HUES48 (cell line): Measurements from ENCODE around the gene ATXN1L.
"Not testable (repeated sequence)": the region's sequence is repeated elsewhere in the genome, so short reads cannot be mapped to it uniquely, and the experiment has no call there.

ENCODE experiments used
- H3K27ac ChIP-seq: one replicate; pipeline ENCODE4 v1.7.0; 2013; ENCODE audit warnings: low read depth, low read length, inconsistent platforms
- H3K27me3 ChIP-seq: 2 replicates; pipeline ENCODE4 v1.6.1; 2013; ENCODE audit warnings: mild to moderate bottlenecking, low read length; ENCODE audit not compliant: control insufficient read depth, insufficient read depth
- H3K36me3 ChIP-seq: 2 replicates; pipeline ENCODE4 v1.6.1; 2013; ENCODE audit warnings: low read length; ENCODE audit not compliant: control insufficient read depth, insufficient read depth
- H3K4me1 ChIP-seq: 2 replicates; pipeline ENCODE4 v1.6.1; 2013; ENCODE audit warnings: mild to moderate bottlenecking, low read length; ENCODE audit not compliant: control insufficient read depth, insufficient read depth
- H3K4me3 ChIP-seq: 2 replicates; pipeline ENCODE4 v1.5.1; 2013; ENCODE audit warnings: mild to moderate bottlenecking, low read depth, low read length
- H3K9ac ChIP-seq: 2 replicates; pipeline ENCODE4 v1.6.1; 2013; ENCODE audit warnings: mild to moderate bottlenecking, low read depth, low read length, moderate library complexity
- H3K9me3 ChIP-seq: 2 replicates; pipeline ENCODE4 v1.6.1; 2013; ENCODE audit warnings: low read length; ENCODE audit not compliant: control insufficient read depth, insufficient read depth

The ATXN1L gene

GRCh38 chr16:71830359-71830758 lies 15.4 kb upstream of the ATXN1L start:
- H3K4me3 ChIP-seq, result no peak overlapping the region
- no peaks in the 10 kb centered on the region; the same call in 1 of the 2 replicates for H3K27me3 ChIP-seq
- no peaks in the 10 kb centered on the region for H3K4me1 ChIP-seq

GRCh38 chr16:71831698-71832097 lies 14.1 kb upstream of the ATXN1L start:
- H3K36me3 ChIP-seq, H3K9ac ChIP-seq, H3K4me3 ChIP-seq, H3K9me3 ChIP-seq, H3K27me3 ChIP-seq, H3K4me1 ChIP-seq, H3K27ac ChIP-seq: not testable (repeated sequence)

More at GRCh38 chr16:71830359-71830758, 15.4 kb upstream of the ATXN1L start:
- Histone ChIP-seq H3K36me3 (no peaks in the 10 kb centered on the region), H3K27ac (no peak overlapping the region), H3K9me3 (no peaks in the 10 kb centered on the region), H3K9ac (no peak overlapping the region)

- H3K9ac ChIP-seq, H3K4me1 ChIP-seq: not testable (repeated sequence)
Observed at GRCh38 chr16:71832112-71832511, 13.7 kb upstream of the ATXN1L start.

GRCh38 chr16:71834291-71834690 lies 11.5 kb upstream of the ATXN1L start:
- Histone ChIP-seq H3K4me3 (no peak overlapping the region), H3K27me3 (no peaks in the 10 kb centered on the region), H3K9me3 (no peaks in the 10 kb centered on the region), H3K27ac (no peak overlapping the region), H3K4me1 (no peaks in the 10 kb centered on the region), H3K36me3 (no peaks in the 10 kb centered on the region), H3K9ac (no peak overlapping the region)

More at GRCh38 chr16:71832112-71832511, 13.7 kb upstream of the ATXN1L start:
- H3K9me3 ChIP-seq, H3K27me3 ChIP-seq, H3K27ac ChIP-seq, H3K36me3 ChIP-seq, H3K4me3 ChIP-seq: not testable (repeated sequence)

GRCh38 chr16:71837150-71837549 lies 8.6 kb upstream of the ATXN1L start:
- H3K27ac ChIP-seq, result no peak overlapping the region
- no peaks in the 10 kb centered on the region for H3K27me3 ChIP-seq
- H3K4me3 ChIP-seq, result no peak overlapping the region
- H3K36me3 ChIP-seq, result no peaks in the 10 kb centered on the region
- H3K9me3 ChIP-seq, result no peaks in the 10 kb centered on the region
- H3K9ac ChIP-seq, result no peak overlapping the region
- no peaks in the 10 kb centered on the region for H3K4me1 ChIP-seq

- Histone ChIP-seq H3K4me1 (no peaks in the 10 kb centered on the region), H3K4me3 (no peak overlapping the region), H3K9ac (no peak overlapping the region), H3K27ac (no peak overlapping the region), H3K27me3 (no peaks in the 10 kb centered on the region), H3K36me3 (no peaks in the 10 kb centered on the region), H3K9me3 (no peaks in the 10 kb centered on the region)
Observed at GRCh38 chr16:71840052-71840451, 5.7 kb upstream of the ATXN1L start.

GRCh38 chr16:71843572-71843971 lies 2.2 kb upstream of the ATXN1L start:
- Histone ChIP-seq H3K4me3 (no peak overlapping the region), H3K27me3 (no peaks in the 10 kb centered on the region), H3K9ac (no peak overlapping the region), H3K9me3 (no peaks in the 10 kb centered on the region), H3K27ac (no peak overlapping the region), H3K4me1 (peaks cover 5% of the 10 kb centered on the region; the same call in 1 of the 2 replicates), H3K36me3 (peaks cover 10% of the 10 kb centered on the region)

GRCh38 chr16:71846431-71846830 lies 655 bp downstream of the ATXN1L start:
- peak overlapping the region; percentile 42 for H3K27ac ChIP-seq

GRCh38 chr16:71847096-71847495 lies 1.3 kb downstream of the ATXN1L start:
- Histone ChIP-seq H3K27ac (no peak overlapping the region), H3K9me3 (no peaks in the 10 kb centered on the region), H3K36me3 (peaks cover 41% of the 10 kb centered on the region), H3K9ac (0 out of 2 replicates have a peak overlapping the region, but pooled peaks have one; percentile 82), H3K4me3 (peak overlapping the region; percentile 79), H3K27me3 (no peaks in the 10 kb centered on the region), H3K4me1 (peaks cover 5% of the 10 kb centered on the region; the same call in 1 of the 2 replicates)

More at GRCh38 chr16:71846431-71846830, 655 bp downstream of the ATXN1L start:
- peak overlapping the region; percentile 82 for H3K9ac ChIP-seq
- peaks cover 36% of the 10 kb centered on the region for H3K36me3 ChIP-seq
- peaks cover 5% of the 10 kb centered on the region; the same call in 1 of the 2 replicates for H3K4me1 ChIP-seq
- H3K9me3 ChIP-seq, result no peaks in the 10 kb centered on the region
- H3K27me3 ChIP-seq, result no peaks in the 10 kb centered on the region
- peak overlapping the region; percentile 79 for H3K4me3 ChIP-seq

GRCh38 chr16:71848622-71849021 lies 2.8 kb downstream of the ATXN1L start:
- H3K27me3 ChIP-seq, result no peaks in the 10 kb centered on the region
- no peak overlapping the region for H3K9ac ChIP-seq
- H3K9me3 ChIP-seq, result no peaks in the 10 kb centered on the region
- no peak overlapping the region for H3K27ac ChIP-seq
- peaks cover 54% of the 10 kb centered on the region for H3K36me3 ChIP-seq
- no peak overlapping the region for H3K4me3 ChIP-seq
- H3K4me1 ChIP-seq, result peaks cover 5% of the 10 kb centered on the region; the same call in 1 of the 2 replicates

- Histone ChIP-seq H3K27ac (no peak overlapping the region), H3K27me3 (no peaks in the 10 kb centered on the region), H3K9me3 (no peaks in the 10 kb centered on the region), H3K4me1 (peaks cover 4% of the 10 kb centered on the region; the same call in 1 of the 2 replicates), H3K9ac (no peak overlapping the region), H3K36me3 (peaks cover 62% of the 10 kb centered on the region), H3K4me3 (no peak overlapping the region)
Observed at GRCh38 chr16:71851746-71852145, 6.0 kb downstream of the ATXN1L start.
